GM21390 (cell line): ENCODE measurements around the gene AFTPH.
A peak's percentile ranks its signal among the peaks of the same experiment; 100 is the strongest.

ENCODE experiments used
- ATAC-seq: cut with Tn5 transposase; IDR thresholded peaks from one replicate; pipeline ENCODE4 v1.9.1; 2021; ENCODE audit not compliant: unreplicated experiment

The AFTPH gene

DNA sequence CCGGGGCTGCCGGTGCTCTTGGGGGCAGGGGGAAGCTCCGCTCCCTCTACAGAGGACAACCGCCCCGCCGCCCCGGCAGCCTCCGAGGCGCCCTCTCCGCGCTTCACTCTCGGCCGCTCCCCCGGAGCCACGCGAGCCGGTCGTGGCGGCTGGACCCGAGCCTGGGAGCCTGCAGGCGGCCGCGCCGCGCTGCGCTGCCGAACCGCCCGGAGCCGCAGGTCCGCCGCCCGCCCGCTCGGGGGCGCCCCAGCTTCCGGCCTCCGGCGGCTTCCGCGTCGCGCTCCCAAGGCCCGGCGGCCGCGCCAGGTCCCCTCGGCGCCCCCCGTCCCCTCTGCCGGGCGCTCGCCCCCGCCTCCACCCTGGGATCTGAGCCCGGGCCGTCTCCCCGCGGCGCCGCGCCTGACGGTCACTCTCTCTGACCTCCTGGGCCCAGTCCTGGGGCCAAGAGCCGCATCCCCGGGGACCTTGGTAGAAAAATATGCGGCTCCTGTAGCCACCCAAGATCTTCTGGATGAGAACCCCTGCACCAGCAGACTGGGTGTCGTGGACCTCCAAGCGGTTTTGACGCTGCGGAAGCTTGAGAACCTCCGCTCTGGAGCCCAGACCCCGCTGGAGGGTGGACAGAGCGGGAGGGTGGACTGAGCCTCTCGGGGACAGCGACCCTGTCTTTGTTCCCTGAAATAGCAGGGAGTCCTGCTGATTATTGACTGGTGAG is 85.3 kb downstream of the AFTPH start:
- ATAC-seq: peak; percentile 45

- ATAC-seq: no peak
Observed at GRCh38 chr2:64609942-64610281, 85.8 kb downstream of the AFTPH start.

- ATAC-seq: no peak
Observed at GRCh38 chr2:64610316-64610855, 86.3 kb downstream of the AFTPH start.

DNA sequence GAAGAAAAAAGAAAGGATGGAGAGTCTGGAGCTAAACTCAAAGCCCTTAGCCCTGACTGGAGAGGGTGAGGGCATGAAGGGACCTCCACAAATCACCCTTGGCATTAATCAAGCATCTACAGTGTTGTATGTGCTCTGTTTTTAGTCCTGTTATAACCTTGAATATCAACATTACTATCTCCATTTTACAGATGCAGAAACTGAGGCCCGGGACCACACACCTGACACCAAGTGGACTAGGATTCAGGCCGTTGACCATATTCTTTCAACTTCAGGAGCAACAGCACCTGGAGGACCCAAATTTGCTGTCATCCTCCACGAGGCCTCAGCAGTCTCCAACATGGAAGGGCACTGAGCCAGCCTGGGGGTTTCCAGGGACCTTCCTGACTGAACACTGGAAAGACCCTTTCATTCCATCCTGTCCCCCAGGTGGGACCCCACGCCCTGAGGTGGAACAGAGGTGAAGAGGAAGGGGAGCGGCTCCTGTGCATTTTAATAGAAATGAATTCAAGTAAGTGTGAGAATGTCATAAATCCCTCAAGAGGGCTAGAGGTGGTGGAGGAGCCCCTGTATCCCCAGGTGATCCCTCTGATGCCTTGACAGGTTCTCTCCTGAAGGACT is 88.6 kb downstream of the AFTPH start:
- no peak for ATAC-seq

- ATAC-seq: no peak
Observed at GRCh38 chr2:64613276-64613675, 89.1 kb downstream of the AFTPH start.

DNA sequence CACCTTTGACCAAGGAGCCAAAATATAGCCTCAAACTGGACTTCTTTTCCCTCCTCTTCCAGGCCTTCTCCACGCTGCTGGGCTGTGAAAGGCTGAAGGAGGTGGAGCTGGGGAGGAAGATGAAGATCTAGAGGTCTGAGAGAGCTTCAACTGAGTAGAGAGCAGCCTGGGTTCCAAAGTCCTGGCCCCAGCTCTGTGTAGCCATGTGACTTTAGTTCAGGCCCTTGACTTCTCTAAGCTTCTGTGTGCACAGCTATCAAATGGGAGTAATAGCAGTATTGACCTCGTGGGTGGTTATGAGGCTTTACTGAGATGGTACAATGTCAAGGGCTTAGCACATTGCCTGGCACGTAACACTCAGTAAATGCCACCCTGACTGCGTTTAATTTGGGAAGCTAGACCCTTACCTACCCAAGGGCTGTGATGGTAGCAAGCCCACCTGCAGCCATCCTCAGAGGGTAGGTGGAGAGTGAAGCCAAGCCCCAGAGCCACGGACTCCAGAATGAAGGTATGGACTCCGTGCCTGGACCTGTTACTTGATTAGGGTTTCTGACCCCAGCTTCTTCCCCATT is 91.2 kb downstream of the AFTPH start:
- no peak for ATAC-seq

DNA sequence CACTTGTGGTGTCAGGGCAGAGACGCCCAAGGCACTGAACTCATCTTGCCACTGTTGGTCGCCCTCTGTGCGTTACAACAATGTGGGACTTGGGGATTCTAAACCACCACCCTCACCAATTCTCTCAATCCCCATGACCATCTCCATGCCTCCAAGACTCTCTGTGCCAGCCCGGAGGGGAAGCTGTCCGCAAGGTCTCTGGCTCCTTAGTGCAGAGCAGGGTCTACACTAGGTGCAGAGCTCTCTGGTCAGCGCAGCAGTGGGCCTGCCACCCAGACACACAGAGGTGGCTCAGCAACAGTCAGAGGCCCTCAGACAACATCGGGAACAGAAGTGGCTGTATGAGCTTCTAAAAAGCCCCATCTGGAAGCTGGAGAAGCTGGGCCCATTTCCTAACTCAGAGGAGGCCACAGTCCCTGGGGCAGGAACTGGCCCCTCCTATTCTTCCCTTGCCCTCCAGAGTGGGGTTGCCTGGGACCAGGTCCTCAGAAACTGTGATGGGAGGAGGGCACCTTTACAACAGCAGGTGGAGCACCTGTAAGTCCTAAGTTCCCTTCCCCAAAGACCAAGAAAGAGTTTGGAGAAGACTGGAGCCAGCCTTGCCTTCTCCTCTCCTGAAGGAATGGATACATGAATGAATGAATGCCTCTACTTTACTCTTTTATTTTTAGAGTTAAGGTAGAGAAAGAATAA is 91.9 kb downstream of the AFTPH start:
- no peak for ATAC-seq

DNA sequence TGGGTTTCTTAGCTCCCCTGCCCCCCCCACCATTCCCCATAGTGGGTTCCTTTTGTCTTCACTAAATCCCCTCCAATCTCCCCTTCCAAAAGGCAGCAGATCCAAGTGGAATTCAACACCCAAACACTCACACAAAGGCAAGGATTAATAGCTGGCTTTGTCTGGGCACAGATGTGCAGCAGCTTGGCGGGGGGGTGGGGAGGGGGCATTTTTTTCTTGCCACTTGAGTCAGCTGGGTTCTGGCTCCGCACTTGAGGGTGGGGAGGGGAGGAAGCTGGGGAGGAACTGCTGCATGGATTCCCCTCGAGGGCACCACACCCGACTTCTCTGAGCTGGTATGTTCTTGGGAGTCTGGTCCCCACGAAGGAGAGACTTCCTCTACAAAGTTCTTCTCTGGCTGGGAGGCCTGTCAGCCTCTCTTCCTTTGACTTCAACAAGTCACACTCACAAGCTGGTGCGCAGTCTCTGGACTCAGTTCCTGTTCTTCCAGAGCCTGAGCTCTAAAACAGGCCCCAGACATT is 93.6 kb downstream of the AFTPH start:
- ATAC-seq: no peak

DNA sequence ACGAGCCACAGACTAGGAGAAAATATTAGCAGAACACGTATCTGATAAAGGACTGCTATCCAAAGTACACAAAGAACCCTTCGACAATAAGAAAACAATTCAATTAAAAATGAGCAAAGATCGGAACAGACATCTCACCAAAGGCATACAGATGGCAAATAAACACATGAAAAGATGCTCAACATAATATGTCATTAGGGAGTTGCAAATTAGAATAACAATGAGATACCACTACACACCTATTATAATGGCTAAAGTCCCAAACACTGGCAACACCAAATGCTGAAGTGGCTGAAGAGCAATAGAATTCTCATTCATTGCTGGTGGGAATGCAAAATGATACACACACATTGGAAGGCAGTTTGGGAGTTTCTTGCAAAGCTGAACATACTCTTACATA is 96.5 kb downstream of the AFTPH start:
- ATAC-seq: no peak

DNA sequence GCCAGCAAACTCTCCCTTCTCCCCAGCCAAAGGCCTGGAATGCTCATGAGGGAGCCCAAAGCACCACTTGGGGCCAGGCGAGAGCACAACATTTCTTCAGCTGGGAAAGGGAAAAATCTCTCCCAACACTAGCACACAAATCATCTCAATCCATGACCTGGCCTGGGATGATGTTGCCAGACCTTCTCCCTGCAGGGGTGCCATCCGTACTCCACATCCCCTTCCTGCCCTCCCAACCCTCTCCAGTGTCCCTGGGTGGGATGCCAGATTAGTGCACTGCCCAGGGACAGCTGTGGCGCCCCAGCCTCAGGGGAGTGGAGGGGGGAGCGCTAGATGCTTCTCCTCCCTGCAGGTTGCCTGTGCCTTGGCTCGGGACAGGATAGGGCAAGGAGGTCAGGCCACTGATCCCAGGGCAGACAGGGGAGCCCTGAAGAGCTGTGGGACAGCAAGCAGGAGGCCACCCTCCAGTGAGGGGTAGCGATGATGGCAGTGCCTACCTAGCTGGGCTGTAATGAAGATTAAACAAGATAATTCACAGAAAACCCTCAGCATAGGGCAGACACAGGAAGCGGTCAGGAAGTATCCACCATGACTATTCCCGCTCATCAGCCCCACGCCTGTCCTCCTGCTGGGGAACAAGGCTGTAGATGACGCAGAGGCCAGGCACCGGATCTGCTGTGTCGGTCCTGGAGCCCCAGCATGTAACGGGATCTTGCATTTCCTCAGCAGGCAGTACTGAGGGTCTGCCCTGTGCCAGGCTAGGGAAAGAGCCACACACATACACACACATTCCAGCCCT is 98.5 kb downstream of the AFTPH start:
- no peak for ATAC-seq

DNA sequence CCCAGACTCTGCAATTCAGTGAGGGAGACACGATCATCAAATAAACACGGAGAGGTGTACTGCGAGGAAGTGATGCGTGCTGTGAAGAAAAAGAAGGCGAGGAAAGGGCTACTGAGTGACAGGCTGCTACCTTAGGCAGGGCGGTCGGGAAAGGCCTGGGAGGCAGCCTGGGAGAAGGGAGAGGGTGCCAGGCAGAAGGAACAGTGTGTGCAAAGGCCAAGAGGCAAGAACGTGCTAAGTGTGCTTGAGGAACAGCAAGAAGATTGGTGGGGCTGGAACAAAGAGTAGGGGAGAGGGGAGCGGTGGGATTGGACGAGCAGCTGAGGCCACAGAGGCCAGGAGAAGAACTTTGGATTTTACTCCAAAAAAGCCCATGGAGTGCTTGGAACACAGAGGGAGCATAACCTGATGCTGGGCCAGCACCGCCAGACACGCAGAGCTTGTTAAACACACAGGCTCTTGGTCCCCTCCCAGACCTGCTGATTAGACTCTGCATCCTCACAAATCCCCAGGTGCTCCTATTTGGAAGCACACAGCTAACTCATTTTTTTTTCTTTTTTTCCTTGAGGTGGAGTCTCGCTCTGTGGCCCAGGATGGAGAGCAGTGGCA is 99.2 kb downstream of the AFTPH start:
- ATAC-seq: no peak

DNA sequence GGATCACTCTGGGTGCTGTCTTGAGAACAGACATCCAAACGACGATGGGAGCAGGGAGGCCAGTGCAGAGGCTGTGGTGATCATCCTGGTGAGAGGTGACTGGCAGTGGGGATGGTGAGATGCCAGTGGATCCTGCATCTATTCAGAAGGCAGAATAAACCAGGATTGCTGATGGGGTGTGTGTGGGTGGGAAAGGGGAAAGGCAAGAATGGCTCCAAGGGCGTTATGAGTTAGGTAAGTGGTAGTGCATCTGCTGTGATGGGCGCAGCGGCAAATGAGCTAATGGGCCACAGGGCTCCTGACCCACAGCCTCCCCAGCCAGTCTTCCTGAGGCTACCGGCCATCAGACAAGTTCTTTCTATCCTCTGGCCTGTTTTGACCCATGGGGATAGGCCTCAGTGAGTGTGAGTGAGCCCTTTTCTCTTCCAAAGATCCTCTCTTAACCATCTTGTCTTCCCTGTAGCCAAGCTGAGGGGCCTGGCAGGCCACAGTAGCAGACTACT is 100.0 kb downstream of the AFTPH start:
- no peak for ATAC-seq

GRCh38 chr2:64624862-64625261 is 100.7 kb downstream of the AFTPH start:
- no peak for ATAC-seq

DNA sequence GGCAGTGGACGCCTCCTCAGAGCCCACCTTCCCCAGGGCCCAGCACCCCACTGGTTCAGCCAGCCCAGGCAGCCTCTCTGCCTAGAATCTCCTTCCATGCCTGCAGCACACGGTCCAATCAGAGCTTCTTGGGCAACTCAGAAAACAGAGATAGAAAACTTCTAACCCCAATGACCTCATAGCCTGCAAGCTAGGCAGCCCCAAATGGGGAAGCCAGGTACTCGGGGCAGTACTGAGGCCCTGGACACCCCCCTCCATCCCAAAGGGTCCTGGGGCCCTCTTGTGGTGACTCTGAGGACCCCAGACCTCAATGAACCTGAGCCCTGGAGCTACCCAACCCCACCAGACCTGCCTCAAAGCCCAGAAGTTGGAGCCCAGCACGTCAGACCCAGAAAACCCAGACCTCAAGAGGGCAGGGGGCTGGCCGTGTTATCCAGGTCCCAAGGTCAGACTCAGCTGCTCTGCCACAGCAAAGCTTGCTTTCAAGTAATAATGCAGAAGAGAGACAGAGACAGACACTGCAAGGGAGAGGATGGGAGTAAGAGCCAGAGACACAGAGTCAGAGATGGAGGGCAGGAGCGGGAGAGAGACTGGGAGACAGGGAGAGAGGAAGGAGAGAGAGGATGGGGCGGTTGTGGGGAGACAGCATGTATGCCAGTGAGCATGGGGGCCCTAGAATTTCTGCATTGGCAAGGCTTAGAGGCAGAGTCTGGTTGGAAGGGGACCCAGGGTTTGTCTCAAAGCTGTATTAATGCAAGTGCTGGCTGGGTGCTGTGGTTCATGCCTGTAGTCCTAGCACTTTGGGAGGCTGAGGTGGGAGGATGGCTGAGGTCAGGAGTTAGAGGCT is 101.4 kb downstream of the AFTPH start:
- ATAC-seq: no peak

DNA sequence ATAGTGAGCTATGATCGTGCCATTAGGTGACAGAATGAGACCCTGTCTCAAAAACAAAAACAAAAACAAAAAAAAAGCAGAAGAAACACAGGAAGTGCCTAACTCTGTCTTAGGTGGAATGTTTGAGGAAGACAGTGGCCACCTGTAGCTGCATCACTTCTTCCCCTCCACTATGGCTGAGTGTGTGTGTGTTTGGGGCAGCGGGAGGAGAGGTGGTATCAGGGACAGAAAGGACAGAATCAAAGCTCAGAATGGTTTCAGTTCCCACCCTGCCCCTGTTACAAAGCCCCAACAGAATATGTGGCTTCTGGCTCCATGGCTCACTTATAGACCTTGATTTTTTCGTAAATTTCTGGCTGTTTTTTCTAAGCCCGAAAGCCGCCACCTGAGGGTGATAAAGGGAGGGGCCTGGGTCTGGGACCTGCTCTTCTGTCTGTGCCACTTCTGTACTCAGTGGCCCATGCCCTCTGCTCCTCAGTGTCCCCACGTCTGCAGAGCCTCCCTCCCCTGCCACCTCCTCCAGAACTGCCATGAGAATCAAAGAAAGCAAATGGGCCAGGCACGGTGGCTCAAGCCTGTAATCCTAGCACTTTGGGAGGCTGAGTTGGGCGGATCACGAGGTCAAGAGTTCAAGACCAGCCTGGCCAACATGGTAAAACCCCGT is 102.2 kb downstream of the AFTPH start:
- no peak for ATAC-seq

GRCh38 chr2:64626963-64627760 is 103.0 kb downstream of the AFTPH start:
- no peak for ATAC-seq

DNA sequence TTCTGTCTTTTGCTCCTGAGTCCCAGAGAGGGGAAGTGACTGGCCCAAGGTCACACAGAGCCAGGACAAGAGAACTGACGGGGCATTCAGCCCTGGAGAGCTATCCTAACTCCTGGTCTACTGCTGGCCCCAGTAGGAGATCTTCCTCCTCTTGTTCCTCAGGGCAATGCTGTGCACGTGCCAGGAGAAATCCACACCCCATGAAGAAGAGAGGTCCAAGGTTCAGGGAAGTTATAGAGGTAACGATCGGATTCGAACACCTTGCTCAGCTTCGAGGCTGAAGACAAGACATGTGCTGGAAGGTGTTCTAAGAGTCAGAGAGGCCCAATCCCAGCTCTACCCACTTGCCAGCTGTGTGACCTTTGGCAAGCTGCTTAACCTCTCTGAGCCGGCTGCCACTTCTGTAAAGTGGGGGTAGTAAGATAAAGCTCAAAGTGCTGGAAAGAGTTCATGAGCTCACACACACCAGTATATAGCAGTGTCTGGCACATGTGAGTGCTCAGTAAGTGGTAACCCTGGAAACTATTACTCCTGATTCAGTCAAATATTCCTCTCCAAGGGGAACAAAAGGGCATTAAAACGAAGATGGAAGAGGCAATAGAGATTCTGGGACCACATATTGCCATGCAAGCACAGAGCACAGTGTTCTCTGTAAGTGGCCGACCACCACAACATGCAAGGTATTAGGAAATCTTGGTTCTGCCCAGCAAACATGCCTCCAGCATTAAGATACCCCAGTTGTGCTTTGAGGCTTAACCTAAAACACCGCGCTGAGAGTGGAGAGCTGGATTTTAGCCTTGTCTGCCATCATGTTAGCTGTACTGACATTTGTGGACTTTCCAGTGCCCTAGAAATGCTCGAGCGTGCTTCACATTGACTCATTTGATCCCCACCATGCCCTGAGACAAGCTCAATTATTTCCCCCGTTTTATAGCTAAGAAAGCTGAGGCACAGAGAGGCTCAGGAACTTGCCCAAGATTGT is 104.0 kb downstream of the AFTPH start:
- no peak for ATAC-seq
